Mucosa of gallbladder (tissue), 1 donor: ENCODE data around the gene SCYGR5. TPM values are rescaled to one million over a fixed set of nuclear protein-coding genes. Genes with fewer than 3 reads are reported as not detected.
"Not testable (repeated sequence)": the region's sequence is repeated elsewhere in the genome, so short reads cannot be mapped to it uniquely, and the experiment has no call there.

ENCODE experiments used
- DNase-seq: peaks from one replicate; pipeline ENCODE4 v3.0.0-alpha.2; 2020; ENCODE audit warnings: low spot score
- total RNA-seq: library from RNA; stranded (reverse); gene quantifications from one replicate; pipeline ENCODE4 v1.2.1, GENCODE V29; 2021
- donor health status: DM: no; HTN: no; CAD: no.

The SCYGR5 gene
- total RNA-seq, result not detected

GRCh38 chr2:227666631-227667170, at the start of gene SCYGR5:
Gene SCYGR5 (plus strand): TSS chr2:227666804. CDS start chr2:227666804, 0 bp downstream.
- DNase-seq, result not testable (repeated sequence)

- DNase-seq, result no peak
Observed at GRCh38 chr2:227617316-227618230, 49.0 kb upstream of the SCYGR5 start, which contains the start of gene SCYGR4. Gene SCYGR4 (plus strand): TSS chr2:227617498. CDS start chr2:227617498, 0 bp downstream.

GRCh38 chr2:227623226-227623625, 43.4 kb upstream of the SCYGR5 start:
- no peak for DNase-seq

GRCh38 chr2:227625420-227625819, 41.2 kb upstream of the SCYGR5 start:
- DNase-seq, result no peak

GRCh38 chr2:227626580-227627151, 39.9 kb upstream of the SCYGR5 start:
- DNase-seq, result no peak

- no peak for DNase-seq
Observed at GRCh38 chr2:227627769-227628168, 38.8 kb upstream of the SCYGR5 start.

- DNase-seq, result no peak
Observed at GRCh38 chr2:227629435-227629834, 37.2 kb upstream of the SCYGR5 start.

- no peak for DNase-seq
Observed at GRCh38 chr2:227630322-227630721, 36.3 kb upstream of the SCYGR5 start.

GRCh38 chr2:227632827-227633226, 33.8 kb upstream of the SCYGR5 start:
- no peak for DNase-seq

- no peak for DNase-seq
Observed at GRCh38 chr2:227634201-227634600, 32.4 kb upstream of the SCYGR5 start.

- no peak for DNase-seq
Observed at GRCh38 chr2:227642656-227643055, 23.9 kb upstream of the SCYGR5 start.

GRCh38 chr2:227643990-227644551, 22.5 kb upstream of the SCYGR5 start:
- no peak for DNase-seq

GRCh38 chr2:227653419-227653818, 13.2 kb upstream of the SCYGR5 start:
- DNase-seq, result no peak

- no peak for DNase-seq
Observed at GRCh38 chr2:227654426-227654825, 12.2 kb upstream of the SCYGR5 start.

GRCh38 chr2:227655454-227655853, 11.2 kb upstream of the SCYGR5 start:
- peak; percentile 22 for DNase-seq

GRCh38 chr2:227657199-227657845, 9.3 kb upstream of the SCYGR5 start:
- DNase-seq, result no peak

GRCh38 chr2:227661025-227661649, 5.5 kb upstream of the SCYGR5 start:
- DNase-seq, result no peak

- no peak for DNase-seq
Observed at GRCh38 chr2:227661827-227662226, 4.8 kb upstream of the SCYGR5 start.

GRCh38 chr2:227665189-227665940, 1.2 kb upstream of the SCYGR5 start:
- no peak for DNase-seq

- no peak for DNase-seq
Observed at GRCh38 chr2:227671170-227671905, 4.7 kb downstream of the SCYGR5 start.
